ENCODE measurements around the gene TGFB1I1.
"Not testable (repeated sequence)": the region's sequence is repeated elsewhere in the genome, so short reads cannot be mapped to it uniquely, and the experiment has no call there.

TGFB1I1 gene

DNA sequence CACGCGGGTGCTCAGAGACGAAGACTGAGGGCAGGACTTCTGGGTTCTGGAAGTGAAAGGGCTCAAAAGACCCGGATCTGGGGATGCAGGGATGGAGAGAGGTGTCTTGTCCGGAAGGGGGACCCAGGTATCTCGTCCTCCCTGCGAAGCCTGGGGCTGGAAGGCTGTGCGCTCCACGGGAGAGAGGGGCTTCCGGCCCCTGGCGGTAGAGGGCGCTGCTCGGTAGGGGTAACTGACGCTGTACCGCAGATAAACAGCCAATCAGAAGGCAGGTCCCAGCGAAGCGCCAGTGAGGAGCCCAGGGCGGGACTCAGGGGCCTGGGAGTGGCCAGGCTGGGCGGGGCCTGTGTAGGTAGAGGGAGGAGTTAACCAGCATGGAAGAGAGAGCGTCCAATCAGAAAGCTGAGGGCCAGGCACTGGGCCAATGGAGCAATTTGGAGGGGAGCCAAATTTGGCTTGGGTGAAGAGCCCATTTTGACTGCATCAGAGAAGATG, 804 bp downstream of the TGFB1I1 start:
- no peak for FAIRE-seq

DNA sequence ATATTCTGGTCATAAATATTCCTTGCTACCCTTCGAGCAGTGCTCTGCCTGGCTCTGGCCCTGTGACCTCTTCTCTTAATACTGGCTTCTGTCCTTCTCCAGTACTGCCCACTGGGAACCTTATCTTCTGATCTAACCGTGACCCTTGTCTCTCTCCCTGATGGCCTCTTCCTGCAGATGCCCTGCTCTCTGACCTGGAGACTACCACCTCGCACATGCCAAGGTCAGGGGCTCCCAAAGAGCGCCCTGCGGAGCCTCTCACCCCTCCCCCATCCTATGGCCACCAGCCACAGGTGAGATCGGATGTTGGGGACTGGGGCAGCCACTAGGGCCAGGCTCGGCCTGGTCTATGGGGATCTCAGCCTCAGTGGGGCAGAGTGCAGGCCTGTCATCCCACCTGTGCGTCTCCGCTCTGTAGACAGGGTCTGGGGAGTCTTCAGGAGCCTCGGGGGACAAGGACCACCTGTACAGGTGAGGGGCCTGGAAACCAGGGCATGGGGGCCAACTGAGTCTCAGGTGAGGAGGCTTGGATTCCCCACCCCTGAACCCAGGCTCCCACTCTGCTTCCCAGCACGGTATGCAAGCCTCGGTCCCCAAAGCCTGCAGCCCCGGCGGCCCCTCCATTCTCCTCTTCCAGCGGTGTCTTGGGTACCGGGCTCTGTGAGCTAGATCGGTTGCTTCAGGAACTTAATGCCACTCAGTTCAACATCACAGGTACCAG, 1.5 kb downstream of the TGFB1I1 start:
- no peak for FAIRE-seq

DNA sequence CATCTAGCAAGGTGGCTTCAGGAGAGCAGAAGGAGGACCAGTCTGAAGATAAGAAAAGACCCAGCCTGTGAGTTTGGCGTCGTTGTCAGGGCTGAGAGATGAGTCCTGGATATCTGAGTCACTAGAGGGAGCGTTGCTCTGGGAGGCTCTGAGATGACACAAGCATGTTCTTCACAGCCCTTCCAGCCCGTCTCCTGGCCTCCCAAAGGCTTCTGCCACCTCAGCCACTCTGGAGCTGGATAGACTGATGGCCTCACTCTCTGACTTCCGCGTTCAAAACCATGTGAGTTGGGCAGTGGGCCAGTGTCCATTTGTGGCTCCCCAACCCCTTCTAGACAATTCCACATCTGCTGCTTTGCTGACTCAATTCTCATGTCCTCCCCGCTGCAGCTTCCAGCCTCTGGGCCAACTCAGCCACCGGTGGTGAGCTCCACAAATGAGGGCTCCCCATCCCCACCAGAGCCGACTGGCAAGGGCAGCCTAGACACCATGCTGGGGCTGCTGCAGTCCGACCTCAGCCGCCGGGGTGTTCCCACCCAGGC, 2.3 kb downstream of the TGFB1I1 start:
- FAIRE-seq: no peak

DNA sequence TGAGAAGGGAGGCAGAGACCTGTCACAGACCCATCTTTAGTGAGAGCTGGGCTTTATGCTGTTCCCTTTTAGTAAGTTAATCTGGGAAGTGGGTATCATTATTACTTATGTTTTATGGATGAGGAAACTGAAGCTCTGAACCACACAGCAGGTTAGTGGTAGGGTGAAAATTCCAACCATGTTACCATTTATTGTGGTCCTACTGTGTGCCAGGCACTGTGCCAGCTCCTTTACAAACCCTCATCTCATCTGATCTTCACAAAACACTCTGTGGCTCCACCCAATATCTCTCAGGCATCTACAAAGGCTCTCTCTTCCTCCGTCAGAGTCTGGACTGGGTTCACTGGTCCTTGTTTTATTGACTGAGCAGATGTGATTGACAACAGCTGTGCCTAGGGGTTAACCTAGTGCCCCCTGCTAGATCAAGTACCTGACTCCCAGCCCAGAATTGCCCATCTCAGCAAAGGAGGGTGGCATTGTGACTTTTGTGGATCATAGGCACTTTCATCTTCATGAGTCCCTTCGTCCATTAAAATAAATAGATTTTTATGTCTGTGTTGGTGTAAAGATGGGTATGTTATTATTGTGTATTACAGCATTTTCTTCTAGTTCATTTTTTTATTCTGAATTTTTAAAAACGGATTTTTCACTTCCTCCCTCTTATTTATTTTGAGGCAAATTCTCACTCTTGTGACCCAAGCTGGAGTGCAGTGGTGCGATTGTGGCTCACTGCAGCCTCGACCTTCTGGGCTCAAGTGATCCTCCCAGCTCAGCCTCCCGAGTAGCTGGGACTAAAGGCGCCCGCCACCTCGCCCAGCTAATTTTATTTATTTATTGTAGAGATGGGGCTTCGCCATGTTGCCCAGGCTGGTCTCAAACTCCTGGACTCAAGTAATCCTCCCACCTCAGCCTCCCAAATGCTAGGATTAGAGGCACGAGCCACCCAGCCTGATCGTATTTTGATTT, 3.1 kb downstream of the TGFB1I1 start:
- FAIRE-seq: no peak

DNA sequence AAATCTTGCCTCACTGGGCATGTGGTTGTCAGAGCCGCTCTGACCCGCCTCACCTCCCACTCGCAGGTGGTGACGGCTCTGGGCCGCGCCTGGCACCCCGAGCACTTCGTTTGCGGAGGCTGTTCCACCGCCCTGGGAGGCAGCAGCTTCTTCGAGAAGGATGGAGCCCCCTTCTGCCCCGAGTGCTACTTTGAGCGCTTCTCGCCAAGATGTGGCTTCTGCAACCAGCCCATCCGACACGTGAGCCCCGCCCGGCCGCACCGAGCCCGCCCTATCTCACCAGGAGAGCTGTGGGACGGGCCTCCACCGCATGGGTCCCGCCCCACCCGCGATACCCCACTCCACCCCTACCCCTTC, 4.0 kb downstream of the TGFB1I1 start:
- FAIRE-seq: no peak

DNA sequence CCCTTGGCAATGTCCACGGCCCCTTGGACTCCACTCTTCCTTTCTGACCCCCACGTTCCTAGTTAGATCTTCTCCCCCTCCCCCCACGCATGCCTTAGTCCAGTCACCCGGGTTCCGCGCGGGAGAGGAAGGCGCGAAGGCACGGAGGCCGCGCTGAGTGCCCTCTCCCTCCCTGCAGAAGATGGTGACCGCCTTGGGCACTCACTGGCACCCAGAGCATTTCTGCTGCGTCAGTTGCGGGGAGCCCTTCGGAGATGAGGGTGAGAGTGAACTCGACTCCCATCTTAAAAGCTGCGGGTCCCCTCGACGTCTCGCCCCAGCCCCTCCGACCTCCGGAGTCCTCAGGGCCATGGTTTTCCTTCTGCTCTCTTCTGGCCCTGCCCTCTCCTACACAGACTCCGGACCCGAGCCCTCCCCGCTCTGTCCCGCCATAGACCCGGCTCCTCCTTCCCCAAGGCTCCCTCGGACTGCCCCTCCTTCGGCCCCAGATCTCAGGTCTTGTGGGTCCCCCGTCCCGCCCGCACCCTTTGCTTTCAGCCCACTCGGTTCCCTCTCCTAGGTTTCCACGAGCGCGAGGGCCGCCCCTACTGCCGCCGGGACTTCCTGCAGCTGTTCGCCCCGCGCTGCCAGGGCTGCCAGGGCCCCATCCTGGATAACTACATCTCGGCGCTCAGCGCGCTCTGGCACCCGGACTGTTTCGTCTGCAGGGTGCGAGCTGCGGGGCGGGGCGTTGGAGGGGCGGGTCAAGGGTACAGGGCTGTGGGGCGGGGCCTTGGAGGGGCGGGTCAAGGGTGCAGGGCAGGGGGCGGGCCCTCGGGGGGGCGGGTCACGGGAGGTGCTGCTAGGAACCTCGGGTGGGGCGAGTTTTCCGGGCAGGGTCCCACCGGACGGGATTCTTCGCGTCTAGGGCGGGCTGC, 4.6 kb downstream of the TGFB1I1 start:
- FAIRE-seq: no peak

DNA sequence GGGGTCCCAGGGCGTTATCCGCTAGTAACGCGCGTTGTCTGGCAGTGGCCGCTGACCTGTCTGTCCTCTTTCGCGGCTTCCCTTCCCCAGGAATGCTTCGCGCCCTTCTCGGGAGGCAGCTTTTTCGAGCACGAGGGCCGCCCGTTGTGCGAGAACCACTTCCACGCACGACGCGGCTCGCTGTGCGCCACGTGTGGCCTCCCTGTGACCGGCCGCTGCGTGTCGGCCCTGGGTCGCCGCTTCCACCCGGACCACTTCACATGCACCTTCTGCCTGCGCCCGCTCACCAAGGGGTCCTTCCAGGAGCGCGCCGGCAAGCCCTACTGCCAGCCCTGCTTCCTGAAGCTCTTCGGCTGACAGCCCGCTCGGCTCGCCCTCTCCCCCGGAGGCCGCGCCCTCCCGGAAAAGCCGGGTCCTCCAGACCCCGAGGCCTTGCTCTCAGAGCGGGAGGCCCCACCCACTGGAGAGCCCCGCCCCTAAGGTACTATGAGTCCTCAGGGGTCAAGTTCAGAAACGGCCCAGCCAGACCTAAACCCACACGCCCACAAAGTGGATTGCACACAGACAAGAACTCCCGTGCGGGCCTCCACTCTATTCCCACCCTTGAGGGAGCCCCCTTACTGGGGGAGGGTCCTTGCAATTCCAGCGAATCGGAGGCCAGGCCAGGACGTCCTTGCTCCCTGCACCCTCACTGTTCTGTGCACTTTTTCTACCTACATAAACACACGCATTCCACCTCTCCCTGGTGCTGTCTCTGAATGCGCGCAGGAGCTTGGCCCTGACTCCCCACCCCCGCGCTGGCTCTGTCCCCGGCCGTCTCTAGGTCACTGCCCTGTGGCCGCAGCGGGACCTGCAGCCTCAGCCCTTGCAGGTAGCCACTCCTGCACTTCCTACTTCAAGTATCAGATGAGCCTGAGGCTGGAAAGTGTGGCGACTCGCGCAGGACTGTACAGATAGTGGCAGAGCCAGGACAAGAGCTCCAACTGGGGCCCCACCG, 5.6 kb downstream of the TGFB1I1 start:
- FAIRE-seq: no peak

DNA sequence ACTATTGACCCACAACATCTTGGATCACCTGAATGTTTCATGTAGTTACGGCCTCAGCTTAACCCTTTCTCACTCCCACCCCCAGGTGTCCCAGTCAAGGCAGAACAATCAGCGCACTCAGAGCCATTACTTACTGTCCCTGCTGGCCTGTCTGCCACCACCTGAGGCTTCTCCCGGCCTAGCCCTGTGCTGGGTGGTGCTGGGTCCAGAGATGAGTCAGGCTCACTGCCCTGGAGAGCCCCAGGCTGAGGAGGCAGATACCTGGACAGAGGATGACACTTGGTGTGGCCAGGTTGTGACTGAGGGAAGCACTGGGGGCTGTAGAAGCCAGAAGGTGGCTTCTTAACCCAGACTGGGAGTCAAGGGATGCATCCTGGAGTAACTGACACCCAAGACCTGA, 7.0 kb downstream of the TGFB1I1 start:
- FAIRE-seq: no peak

DNA sequence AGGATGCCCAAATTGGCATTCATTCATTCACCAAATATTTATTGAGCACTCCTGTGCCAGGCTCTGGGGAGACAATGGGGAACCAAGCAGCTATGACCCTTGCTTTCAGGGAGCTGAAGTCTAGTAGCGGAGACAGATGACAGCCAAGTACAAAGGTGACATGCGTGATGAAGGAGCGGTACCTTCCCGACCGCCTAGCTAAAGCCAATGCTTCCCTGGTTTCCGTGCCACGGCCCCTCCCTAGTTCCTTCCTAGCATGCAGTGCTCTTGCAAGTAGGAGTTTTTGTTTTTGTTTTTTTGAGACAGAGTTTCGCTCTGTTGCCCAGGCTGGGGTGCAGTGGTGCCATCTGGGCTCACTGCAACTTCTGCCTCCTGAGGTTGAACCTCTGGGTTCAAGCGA, 7.8 kb downstream of the TGFB1I1 start:
- no peak for FAIRE-seq

DNA sequence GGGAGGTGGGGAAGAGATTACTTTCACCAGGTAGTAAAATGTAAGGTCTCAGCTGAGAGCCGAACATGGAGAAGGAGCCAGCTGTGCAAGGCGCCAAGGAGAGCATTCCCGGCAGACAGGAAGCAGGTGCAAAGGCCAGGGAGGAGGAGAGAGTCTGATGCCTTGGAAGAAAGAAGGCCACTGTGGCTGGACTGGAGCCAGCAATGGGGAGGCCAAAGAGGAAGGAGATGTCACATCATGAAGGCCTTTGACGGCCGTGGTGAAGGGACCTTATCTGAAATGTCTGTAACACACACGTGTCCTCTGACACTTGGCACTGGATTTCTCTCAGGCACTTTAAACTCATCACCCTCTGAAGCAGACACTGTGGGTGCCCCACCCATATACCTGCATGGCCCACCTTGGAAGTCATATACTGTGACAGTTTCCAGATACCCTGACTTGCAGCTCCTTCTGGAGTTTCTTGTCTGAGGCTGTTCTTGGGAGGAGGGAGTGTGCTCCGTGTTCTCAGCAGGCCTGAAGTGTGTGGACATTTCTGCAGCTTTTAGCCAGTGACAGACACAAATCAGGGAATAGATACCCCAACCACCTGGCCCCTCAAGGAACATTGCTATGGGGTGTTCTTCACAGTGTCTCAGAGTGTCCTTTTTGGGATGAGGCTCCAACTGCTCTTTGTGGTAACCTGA, 9.0 kb downstream of the TGFB1I1 start:
- no peak for FAIRE-seq

DNA sequence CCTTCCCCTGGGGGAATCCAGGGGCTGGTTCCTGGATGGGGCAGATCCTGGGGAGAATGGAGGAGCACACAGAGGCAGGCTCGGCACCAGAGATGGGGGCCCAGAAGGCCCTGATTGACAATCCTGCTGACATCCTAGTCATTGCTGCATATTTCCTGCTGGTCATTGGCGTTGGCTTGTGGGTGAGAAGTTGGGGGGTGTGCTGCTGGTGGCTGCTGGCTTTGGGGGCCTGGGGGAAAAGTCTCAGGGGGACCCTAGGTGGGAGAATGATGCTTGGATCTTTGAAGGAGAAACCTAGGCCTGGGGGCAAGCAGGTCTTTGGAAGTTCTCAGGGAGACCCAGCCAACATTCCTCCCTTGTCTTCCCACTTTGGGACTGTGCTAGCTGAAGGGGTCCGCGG, 11.1 kb downstream of the TGFB1I1 start, which contains the start of gene SLC5A2:
Gene SLC5A2, plus strand, starts transcription at position 43 of the 400 bp plus-strand sequence. Its CDS starts 14 bp downstream, at position 57.
- no peak for FAIRE-seq

DNA sequence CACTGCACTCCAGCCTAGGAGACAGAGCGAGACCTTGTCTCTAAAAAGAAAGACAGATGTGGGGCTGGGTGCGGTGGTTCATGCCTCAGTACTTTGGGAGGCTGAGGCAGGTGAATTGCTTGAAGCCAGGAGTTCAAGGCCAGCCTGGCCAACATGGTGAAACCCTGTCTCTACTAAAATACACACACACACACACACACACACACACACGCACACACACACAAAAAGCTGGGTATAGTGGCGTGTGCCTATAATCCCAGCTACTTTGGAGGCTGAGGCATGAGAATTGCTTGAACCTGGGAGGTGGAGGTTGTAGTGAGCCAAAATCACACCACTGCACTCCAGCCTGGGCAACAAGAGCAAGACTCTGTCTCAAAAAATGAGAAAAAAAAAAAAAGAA, 12.1 kb downstream of the TGFB1I1 start:
- not testable (repeated sequence) for FAIRE-seq

DNA sequence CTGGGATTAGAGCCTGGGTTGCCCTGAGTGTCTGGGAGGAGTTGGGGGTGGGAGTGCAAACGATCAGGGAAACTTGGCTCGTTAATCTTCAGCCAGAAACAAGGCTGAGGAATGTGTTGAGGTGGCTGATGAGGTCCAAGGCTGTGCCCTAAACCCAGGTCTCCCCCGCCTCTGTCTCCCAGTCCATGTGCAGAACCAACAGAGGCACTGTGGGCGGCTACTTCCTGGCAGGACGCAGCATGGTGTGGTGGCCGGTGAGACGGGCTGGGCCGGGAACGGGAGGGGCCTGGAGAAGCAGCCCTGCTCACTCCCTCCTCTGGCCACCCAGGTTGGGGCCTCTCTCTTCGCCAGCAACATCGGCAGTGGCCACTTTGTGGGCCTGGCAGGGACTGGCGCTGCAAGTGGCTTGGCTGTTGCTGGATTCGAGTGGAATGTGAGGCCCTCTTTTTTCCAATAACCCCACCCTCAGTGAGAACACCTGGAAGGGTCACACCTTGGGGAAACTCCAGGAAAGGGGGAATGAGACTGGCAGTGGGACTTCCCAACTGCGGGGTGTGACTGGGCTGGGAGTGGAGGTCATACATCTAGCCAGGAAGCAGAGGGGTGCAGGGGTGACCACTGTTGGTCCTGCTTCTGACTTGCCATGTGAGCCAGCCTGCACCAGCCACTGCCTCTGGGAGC, 12.7 kb downstream of the TGFB1I1 start:
- FAIRE-seq: no peak

DNA sequence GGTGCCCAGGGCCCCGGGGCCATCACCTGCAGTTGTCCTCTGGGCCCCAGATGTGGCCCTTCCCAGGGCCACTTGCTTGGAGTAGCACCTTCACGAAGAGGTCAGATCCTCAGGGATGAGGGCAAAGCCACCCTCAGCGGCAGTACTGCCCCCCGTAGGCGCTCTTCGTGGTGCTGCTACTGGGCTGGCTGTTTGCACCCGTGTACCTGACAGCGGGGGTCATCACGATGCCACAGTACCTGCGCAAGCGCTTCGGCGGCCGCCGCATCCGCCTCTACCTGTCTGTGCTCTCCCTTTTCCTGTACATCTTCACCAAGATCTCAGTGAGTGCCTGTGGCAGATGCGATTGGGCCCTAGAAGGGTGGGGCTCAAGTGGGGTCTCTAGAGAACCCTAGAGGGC, 13.6 kb downstream of the TGFB1I1 start:
- no peak for FAIRE-seq

DNA sequence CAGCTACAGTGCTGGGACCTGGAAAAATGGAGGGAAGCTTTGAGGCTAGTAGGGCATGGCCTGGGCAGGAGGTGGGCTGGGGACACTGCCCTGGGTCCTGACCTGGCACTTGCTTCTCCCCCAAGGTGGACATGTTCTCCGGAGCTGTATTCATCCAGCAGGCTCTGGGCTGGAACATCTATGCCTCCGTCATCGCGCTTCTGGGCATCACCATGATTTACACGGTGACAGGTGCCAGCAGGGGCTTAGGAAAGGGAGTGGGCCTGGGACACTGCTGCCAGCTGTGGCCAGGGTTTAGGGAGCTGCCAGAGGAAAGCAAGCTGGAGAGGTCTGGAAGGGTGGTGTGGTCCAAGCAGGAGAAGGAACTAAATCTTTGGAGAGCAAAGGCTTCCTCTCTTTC, 14.1 kb downstream of the TGFB1I1 start:
- no peak for FAIRE-seq

DNA sequence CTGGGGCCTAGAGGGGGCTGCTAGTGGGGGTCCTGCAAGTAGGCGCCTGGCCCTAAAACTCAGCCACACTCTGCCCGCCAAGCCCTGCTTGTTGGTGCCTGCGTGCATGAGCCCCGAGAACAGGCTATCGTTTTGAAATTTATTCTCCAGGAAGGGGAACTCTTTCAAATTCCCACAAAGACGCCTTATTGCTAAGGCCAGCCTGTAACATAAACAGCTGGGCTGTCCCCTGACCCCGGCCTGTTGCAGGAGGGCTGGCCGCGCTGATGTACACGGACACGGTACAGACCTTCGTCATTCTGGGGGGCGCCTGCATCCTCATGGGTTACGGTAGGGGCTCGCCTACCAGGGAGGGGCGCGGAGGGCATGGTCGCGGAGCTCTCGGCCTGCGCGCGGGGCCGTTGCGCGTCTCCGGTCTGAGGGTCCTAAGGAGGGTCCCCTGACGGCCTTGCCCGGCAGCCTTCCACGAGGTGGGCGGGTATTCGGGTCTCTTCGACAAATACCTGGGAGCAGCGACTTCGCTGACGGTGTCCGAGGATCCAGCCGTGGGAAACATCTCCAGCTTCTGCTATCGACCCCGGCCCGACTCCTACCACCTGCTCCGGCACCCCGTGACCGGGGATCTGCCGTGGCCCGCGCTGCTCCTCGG, 15.2 kb downstream of the TGFB1I1 start:
- no peak for FAIRE-seq

DNA sequence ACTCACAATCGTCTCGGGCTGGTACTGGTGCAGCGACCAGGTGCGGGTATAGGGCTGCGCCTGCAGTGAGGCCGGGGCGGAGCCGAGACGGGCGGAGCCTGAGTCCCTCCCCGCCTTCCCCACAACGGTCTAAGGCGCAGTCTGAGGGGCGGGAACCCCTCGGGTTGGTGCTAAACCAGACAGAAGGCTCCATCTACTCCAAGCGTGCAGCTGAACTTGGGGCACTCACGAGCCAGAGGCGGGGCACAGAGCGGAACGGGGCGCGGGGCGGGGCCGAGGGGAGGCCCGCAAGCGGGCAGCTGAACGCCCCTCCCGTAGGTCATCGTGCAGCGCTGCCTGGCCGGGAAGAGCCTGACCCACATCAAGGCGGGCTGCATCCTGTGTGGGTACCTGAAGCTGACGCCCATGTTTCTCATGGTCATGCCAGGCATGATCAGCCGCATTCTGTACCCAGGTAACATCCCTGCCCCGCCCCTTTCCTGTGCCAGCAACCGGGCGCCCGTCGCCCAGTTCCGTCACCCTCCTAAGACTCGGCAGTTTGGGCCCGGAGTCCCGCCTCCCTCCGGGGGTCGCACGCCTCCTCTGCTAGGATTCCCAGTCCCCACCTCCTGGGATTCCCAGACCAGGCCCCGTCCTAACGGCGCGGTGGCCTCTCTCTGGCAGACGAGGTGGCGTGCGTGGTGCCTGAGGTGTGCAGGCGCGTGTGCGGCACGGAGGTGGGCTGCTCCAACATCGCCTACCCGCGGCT, 15.9 kb downstream of the TGFB1I1 start:
- FAIRE-seq: no peak

DNA sequence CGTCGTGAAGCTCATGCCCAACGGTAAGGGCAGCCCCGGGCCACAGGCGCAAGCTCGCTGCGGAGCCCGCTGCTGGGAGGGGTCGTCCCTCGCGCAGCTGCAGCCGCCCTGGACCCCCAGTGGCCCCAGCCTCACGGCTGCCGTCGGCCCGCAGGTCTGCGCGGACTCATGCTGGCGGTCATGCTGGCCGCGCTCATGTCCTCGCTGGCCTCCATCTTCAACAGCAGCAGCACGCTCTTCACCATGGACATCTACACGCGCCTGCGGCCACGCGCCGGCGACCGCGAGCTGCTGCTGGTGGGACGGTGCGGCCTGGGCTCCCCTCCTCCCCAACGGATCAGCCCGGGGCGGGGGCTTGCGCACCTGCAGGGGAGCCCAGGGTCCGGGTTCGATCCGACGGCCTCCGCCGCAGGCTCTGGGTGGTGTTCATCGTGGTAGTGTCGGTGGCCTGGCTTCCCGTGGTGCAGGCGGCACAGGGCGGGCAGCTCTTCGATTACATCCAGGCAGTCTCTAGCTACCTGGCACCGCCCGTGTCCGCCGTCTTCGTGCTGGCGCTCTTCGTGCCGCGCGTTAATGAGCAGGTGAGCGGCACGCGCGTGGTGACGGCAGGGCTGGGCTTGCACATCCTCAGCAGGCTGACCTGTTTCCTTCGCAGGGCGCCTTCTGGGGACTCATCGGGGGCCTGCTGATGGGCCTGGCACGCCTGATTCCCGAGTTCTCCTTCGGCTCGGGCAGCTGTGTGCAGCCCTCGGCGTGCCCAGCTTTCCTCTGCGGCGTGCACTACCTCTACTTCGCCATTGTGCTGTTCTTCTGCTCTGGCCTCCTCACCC, 16.7 kb downstream of the TGFB1I1 start:
- FAIRE-seq: no peak

All from A204.1 (cell line).